IMR-90 (cell line): ENCODE results near the gene DUSP14. TPM values are rescaled to one million over a fixed set of nuclear protein-coding genes. Genes with fewer than 3 reads are reported as not detected.

ENCODE experiments used
- ATAC-seq: fragments of 200-7000 bp; cut with Tn5 transposase; 2 replicates; pipeline ENCODE4 v1.9.1; 2020; ENCODE audit warnings: low read depth, mild to moderate bottlenecking, moderate library complexity
- BruUV-seq: library from RNA; stranded (reverse); fragments of 400-500 nt; replicated peaks from 2 replicates; lab custom pipeline; 2021; lab: Mats Ljungman, UMichigan
- CTCF ChIA-PET: fragments of 300-600 bp; formaldehyde crosslinking; extraction: SDS; loops from one replicate; lab custom pipeline; 2021; ENCODE audit warnings: antibody characterized with exemption; lab: Yijun Ruan, JAX
- POLR2A ChIA-PET: fragments of 300-600 bp; sonication (Branson Sonifier 250); formaldehyde crosslinking; loops from one replicate; lab custom pipeline; 2022; ENCODE audit warnings: antibody characterized with exemption; ENCODE audit not compliant: unreplicated experiment; lab: Charles Lee
- DNase-seq: peaks from one replicate; pipeline ENCODE4 v3.0.0; 2013
- H2AFZ ChIP-seq: replicated peaks from 2 replicates; pipeline ENCODE3; 2013; ENCODE audit warnings: low read length, mild to moderate bottlenecking; ENCODE audit not compliant: poor library complexity
- H2AK5ac ChIP-seq: 2 replicates; pipeline ENCODE4 v1.6.1; 2013; ENCODE audit warnings: low read depth, low read length, inconsistent platforms
- H2AK9ac ChIP-seq: replicated peaks from 2 replicates; pipeline ENCODE3; 2013; ENCODE audit warnings: mild to moderate bottlenecking, low read depth, low read length, moderate library complexity; ENCODE audit not compliant: poor library complexity
- H2BK120ac ChIP-seq: 2 replicates; pipeline ENCODE4 v1.6.1; 2013; ENCODE audit warnings: low read depth, low read length, inconsistent platforms
- H2BK15ac ChIP-seq: 3 replicates; pipeline ENCODE4 v1.6.1; 2013; ENCODE audit warnings: low read depth, low read length, inconsistent platforms
- H2BK20ac ChIP-seq: 2 replicates; pipeline ENCODE4 v1.6.1; 2013; ENCODE audit warnings: low read depth, mild to moderate bottlenecking, inconsistent platforms, low read length, moderate library complexity
- H2BK5ac ChIP-seq: 2 replicates; pipeline ENCODE4 v1.6.1; 2013; ENCODE audit warnings: mild to moderate bottlenecking, low read depth, low read length, inconsistent platforms; ENCODE audit not compliant: poor library complexity, severe bottlenecking
- H3K14ac ChIP-seq: replicated peaks from 2 replicates; pipeline ENCODE4 v1.6.1; 2013; ENCODE audit warnings: low read depth, low read length, inconsistent platforms
- H3K18ac ChIP-seq: 2 replicates; pipeline ENCODE4 v1.6.1; 2013; ENCODE audit warnings: low read depth, low read length, control low read depth
- H3K23ac ChIP-seq: 2 replicates; pipeline ENCODE4 v1.6.1; 2013; ENCODE audit warnings: low read depth, low read length, inconsistent platforms
- H3K27ac ChIP-seq: 2 replicates; pipeline ENCODE4 v1.5.1; 2013; ENCODE audit warnings: mild to moderate bottlenecking, control low read depth, low read length; ENCODE audit not compliant: insufficient read depth
- H3K27me3 ChIP-seq: 2 replicates; pipeline ENCODE4 v1.6.1; 2013; ENCODE audit warnings: low read length; ENCODE audit not compliant: control insufficient read depth, insufficient read depth
- H3K36me3 ChIP-seq: 2 replicates; pipeline ENCODE4 v1.6.1; 2013; ENCODE audit warnings: low read length, mixed read lengths; ENCODE audit not compliant: control insufficient read depth, insufficient read depth
- H3K4ac ChIP-seq: 2 replicates; pipeline ENCODE4 v1.6.1; 2013; ENCODE audit warnings: low read depth, low read length, inconsistent platforms
- H3K4me1 ChIP-seq: 2 replicates; pipeline ENCODE4 v1.6.1; 2013; ENCODE audit warnings: low read length, mixed read lengths; ENCODE audit not compliant: control insufficient read depth, insufficient read depth
- H3K4me2 ChIP-seq: 2 replicates; pipeline ENCODE4 v1.6.1; 2013; ENCODE audit warnings: low read depth, mild to moderate bottlenecking, control low read depth, low read length, moderate library complexity
- H3K4me3 ChIP-seq: 2 replicates; pipeline ENCODE4 v1.5.1; 2013; ENCODE audit warnings: low read depth, mild to moderate bottlenecking, control low read depth, low read length, moderate library complexity; ENCODE audit not compliant: insufficient read depth
- H3K56ac ChIP-seq: 2 replicates; pipeline ENCODE4 v1.6.1; 2013; ENCODE audit warnings: low read length, inconsistent platforms; ENCODE audit not compliant: insufficient read depth; ENCODE audit errors: extremely low read depth
- H3K79me1 ChIP-seq, 2 experiments: 2 replicates each; pipeline ENCODE4 v1.6.1; 2013; ENCODE audit warnings: low read length in 2 of 2, inconsistent platforms in 1 of 2, low read depth in 1 of 2
- H3K9ac ChIP-seq: 2 replicates; pipeline ENCODE4 v1.6.1; 2013; ENCODE audit warnings: low read depth, low read length, control low read depth
- H3K9me1 ChIP-seq: 2 replicates; pipeline ENCODE4 v1.6.1; 2013; ENCODE audit warnings: low read length, inconsistent platforms; ENCODE audit not compliant: insufficient read depth
- H3K9me3 ChIP-seq: 2 replicates; pipeline ENCODE4 v1.6.1; 2013; ENCODE audit warnings: low read length; ENCODE audit not compliant: control insufficient read depth, insufficient read depth
- H4K20me1 ChIP-seq: 2 replicates; pipeline ENCODE4 v1.6.1; 2013; ENCODE audit warnings: low read length, inconsistent platforms; ENCODE audit not compliant: insufficient read depth
- H4K5ac ChIP-seq: 2 replicates; pipeline ENCODE4 v1.6.1; 2013; ENCODE audit warnings: mild to moderate bottlenecking, low read depth, low read length, control low read depth
- H4K8ac ChIP-seq, 2 experiments: 2 replicates each; pipeline ENCODE4 v1.6.1; 2013; ENCODE audit warnings: low read depth in 2 of 2, low read length in 2 of 2, control low read depth in 1 of 2, inconsistent platforms in 1 of 2
- H4K91ac ChIP-seq: 2 replicates; pipeline ENCODE4 v1.6.1; 2013; ENCODE audit warnings: low read depth, low read length, inconsistent platforms; ENCODE audit not compliant: insufficient read depth
- BHLHE40 ChIP-seq: fragments of 150-350 bp; IDR thresholded peaks from 2 replicates; pipeline ENCODE4 v1.6.1; 2016; ENCODE audit warnings: mild to moderate bottlenecking, low read depth, low read length
- CHD1 ChIP-seq: IDR thresholded peaks from 2 replicates; pipeline ENCODE4 v1.6.1; 2012; ENCODE audit warnings: low read depth, low read length, improper control_type of control experiment
- CTCF ChIP-seq: conservative IDR thresholded peaks from 2 replicates; pipeline ENCODE4 v1.5.1; 2012; ENCODE audit warnings: mild to moderate bottlenecking, low read depth, low read length, improper control_type of control experiment
- MAZ ChIP-seq: IDR thresholded peaks from 2 replicates; pipeline ENCODE4 v1.6.1; 2012; ENCODE audit warnings: low read depth, mild to moderate bottlenecking, low read length, improper control_type of control experiment, moderate library complexity, borderline replicate concordance
- RCOR1 ChIP-seq: IDR thresholded peaks from 2 replicates; pipeline ENCODE4 v1.6.1; 2012; ENCODE audit warnings: mild to moderate bottlenecking, low read length, improper control_type of control experiment; ENCODE audit not compliant: insufficient replicate concordance
- USF2 ChIP-seq: fragments of 150-350 bp; IDR thresholded peaks from 2 replicates; pipeline ENCODE4 v1.6.1; 2017; ENCODE audit warnings: mild to moderate bottlenecking, antibody characterized with exemption, low read length, low read depth
- WGBS, 2 experiments: methylation state at CpG; one replicate each; pipeline versions ENCODE4 v1.1.5 to v1.1.7; 2013; ENCODE audit warnings: missing lambda C conversion rate in 2 of 2; ENCODE audit not compliant: insufficient read length in 1 of 2; ENCODE audit errors: extremely low coverage in 2 of 2; 5-methylcytosine and 5-hydroxymethylcytosine counted together
- dilution Hi-C: fragments of 300-500 bp; cut with HindIII; formaldehyde crosslinking; loops from one replicate; pipeline ENCODE4 v1.14.3; 2018; ENCODE audit warnings: low sequenced_read_pairs; ENCODE audit not compliant: unreplicated experiment
- in situ Hi-C: fragments of 300-500 bp; cut with MboI; formaldehyde crosslinking; loops from 3 replicates; pipeline ENCODE4 v1.14.3; 2019; ENCODE audit warnings: low sequenced_read_pairs, inconsistent platforms, mixed read lengths
- intact Hi-C: fragments of 100-400 bp; cut with micrococcal nuclease; formaldehyde crosslinking; loops from 2 replicates; pipeline ENCODE4 v1.10.0; 2022
- polyA plus RNA-seq, 3 experiments: library from polyadenylated mRNA; depleted of rRNA; stranded (reverse); fragments of >200 nt; gene quantifications; 2 replicates each; pipeline ENCODE4 v1.2.3, GENCODE V29; 2012; ENCODE audit warnings: low replicate concordance in 1 of 3
- total RNA-seq: library from RNA; depleted of rRNA; stranded (reverse); fragments of >200 nt; gene quantifications from 2 replicates; pipeline ENCODE4 v1.2.3, GENCODE V29; 2012

Gene DUSP14
- total and polyA plus RNA-seq, 2 of the 4 experiments (the other 2 are of a cell fraction): 97.5 to 127 TPM

- H3K56ac ChIP-seq: no peak overlapping the region
- H3K23ac ChIP-seq: no peak overlapping the region
- intact Hi-C loops: no loop called here
- dilution Hi-C loops: no loop called here
- WGBS, 2 experiments: no CpG with 5 or more reads among the region's 2 CpGs
- H2AK9ac ChIP-seq: no peak overlapping the region
- H2BK120ac ChIP-seq: no peak overlapping the region
- H3K79me1 ChIP-seq: peaks cover 5 to 11% of the 10 kb centered on the region in 2 experiments
- H3K9ac ChIP-seq: no peak overlapping the region
- H3K36me3 ChIP-seq: peaks cover 26% of the 10 kb centered on the region
- no peak overlapping the region for H4K8ac ChIP-seq
- H4K20me1 ChIP-seq: no peaks in the 10 kb centered on the region
- H3K27ac ChIP-seq: no peak overlapping the region
- no peak overlapping the region for H2AK5ac ChIP-seq
- no peak overlapping the region for H3K4me2 ChIP-seq
- no peak overlapping the region for H2BK20ac ChIP-seq
- H3K14ac ChIP-seq: no peak overlapping the region
- H4K5ac ChIP-seq: no peak overlapping the region
- CTCF ChIA-PET: no interaction called here
- ATAC-seq (peak; percentile 78), DNase-seq (peak; percentile 47)
- TF ChIP-seq BHLHE40 (no peak), MAZ (no peak), RCOR1 (no peak), CHD1 (no peak), CTCF (no peak), USF2 (no peak)
- no peaks in the 10 kb centered on the region for H3K27me3 ChIP-seq
- no peak overlapping the region for H2BK5ac ChIP-seq
- H2BK15ac ChIP-seq: no peak overlapping the region
- H3K4ac ChIP-seq: no peak overlapping the region
- H3K9me1 ChIP-seq: no peaks in the 10 kb centered on the region
- no peak overlapping the region for H4K91ac ChIP-seq
- H3K4me1 ChIP-seq: peaks cover 2% of the 10 kb centered on the region; the same call in 1 of the 2 replicates
- in situ Hi-C loops: no loop called here
- H3K18ac ChIP-seq: no peak overlapping the region
- no peaks in the 10 kb centered on the region for H3K9me3 ChIP-seq
- POLR2A ChIA-PET: no interaction called here
- no peak overlapping the region for H2AFZ ChIP-seq
- no TSS peak for BruUV-seq
- H3K4me3 ChIP-seq: no peak overlapping the region
Observed at GRCh38 chr17:37558299-37558698, 68.6 kb downstream of the DUSP14 start.
